SK-N-MC (cell line): Measurements from ENCODE around the gene SCARF2.

Source experiments
- EZH2 ChIP-seq: fragments of 200-600 bp; sonication (generic); IDR thresholded peaks from one replicate; pipeline ENCODE4 v1.6.1; 2017; ENCODE audit warnings: antibody characterized with exemption
- FOXP2 ChIP-seq: optimal IDR thresholded peaks from 2 replicates; pipeline ENCODE3; 2011; ENCODE audit warnings: mild to moderate bottlenecking, moderate library complexity; ENCODE audit not compliant: insufficient read depth; ENCODE audit errors: extremely low read length, control extremely low read depth
- POLR2AphosphoS5 ChIP-seq: IDR thresholded peaks from 2 replicates; pipeline ENCODE4 v1.6.1; 2012; ENCODE audit warnings: mild to moderate bottlenecking, low read depth, low read length, borderline replicate concordance

DNA sequence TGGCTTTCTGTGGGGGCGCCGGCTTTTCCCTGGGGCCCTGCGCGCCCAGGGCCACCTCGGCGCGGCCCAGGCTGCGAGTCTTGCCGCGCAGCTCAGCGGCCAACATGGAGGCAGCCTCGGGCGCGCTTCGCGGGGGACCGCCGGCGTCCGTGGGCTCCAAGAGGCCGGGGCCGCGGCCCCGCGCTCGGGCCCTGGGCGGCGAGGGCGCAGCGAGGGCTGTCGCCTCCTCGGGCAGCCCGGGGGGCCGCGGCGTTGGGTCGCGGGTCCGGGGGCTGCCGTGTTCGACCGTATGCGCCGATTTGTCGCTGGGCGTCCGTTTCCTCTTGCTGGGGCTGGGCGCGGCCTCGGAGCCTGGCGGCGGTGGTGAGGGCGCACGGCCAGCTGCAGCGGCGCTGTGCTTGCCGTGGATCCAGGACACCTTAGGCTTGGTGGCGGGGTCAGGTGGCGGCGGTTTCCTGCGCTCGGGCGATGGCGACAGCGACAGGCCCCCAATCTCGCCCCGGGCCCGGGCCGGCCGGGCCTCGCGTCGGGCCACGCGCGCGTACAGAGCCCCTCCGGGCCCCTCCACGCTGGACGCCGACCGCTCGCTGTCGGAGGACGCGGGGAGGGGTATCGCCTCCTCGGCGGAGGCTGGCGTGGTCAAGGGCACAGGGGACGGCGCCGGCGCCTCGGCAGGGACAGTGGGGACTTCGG, 11.9 kb downstream of the SCARF2 start:
- no peak for TF ChIP-seq EZH2
- no peak for TF ChIP-seq FOXP2
- TF ChIP-seq POLR2AphosphoS5, result no peak
